ENCODE data around the gene HDAC4. TPM values are rescaled to one million over a fixed set of nuclear protein-coding genes. Genes with fewer than 3 reads are reported as not detected.
A peak's percentile ranks its signal among the peaks of the same experiment; 100 is the strongest.

The HDAC4 gene
- polyA plus RNA-seq, 3 donors: 11.8 to 13.0 (median 12.9) TPM

DNA sequence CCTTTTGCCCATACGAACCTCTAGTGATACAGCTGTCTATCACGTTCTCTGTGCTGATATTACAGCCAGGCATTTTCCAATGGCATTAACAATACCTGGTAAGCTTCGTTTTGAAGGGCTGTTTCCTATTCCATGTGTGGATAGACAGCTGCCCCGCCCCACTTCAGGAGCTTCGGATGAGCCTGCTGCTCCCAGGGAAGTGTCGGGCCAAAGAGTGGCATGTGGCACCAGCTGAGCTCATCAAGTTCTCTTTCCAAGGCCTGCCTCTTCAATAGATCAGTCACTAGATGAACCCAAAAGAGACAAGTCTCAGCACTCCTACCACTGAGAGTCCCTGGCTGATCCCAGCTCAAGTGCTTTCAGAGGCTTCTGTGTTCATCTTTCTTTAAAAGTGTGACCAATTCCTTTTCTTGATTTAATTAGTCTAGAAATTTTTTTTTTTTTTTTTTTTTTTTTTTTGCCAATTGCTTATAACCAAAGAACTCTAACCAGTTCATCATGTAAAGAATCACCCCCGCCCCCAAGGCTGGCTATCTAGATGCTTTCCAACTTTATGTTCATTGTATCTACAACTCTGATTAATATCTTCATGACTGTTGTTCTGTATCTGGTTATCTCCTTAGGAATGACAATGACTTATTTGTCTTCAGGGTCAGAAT lies 46.6 kb downstream of the HDAC4 start:
- no peak for DNase-seq (ENCODE audit: low read depth in 3 of 3, low spot score in 2 of 3)

- DNase-seq (ENCODE audit: low read depth in 3 of 3, low spot score in 2 of 3): no peak
Measured at GRCh38 chr2:239353692-239354091, 47.1 kb downstream of the HDAC4 start.

DNA sequence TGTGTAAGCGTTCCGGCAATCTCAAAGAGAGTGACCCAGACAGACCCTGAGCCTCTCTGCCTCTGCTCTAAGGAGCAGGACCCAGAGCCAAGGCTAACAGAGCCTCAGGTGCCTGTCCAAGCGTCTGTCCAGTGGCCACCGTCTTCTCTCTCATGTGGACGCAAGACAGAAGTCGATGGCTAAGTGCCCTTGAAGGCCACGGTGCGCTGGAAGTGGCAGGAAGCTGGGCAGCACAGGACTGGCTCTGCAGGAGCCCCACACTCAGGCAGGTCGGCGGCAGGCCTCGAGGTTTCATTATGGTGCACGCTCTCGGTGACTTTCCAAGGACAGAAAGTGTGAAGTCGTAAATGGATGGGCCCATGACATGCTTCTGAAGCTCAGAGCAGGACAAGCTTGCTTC lies 49.1 kb downstream of the HDAC4 start:
- DNase-seq (ENCODE audit: low read depth in 3 of 3, low spot score in 2 of 3): no peak

DNA sequence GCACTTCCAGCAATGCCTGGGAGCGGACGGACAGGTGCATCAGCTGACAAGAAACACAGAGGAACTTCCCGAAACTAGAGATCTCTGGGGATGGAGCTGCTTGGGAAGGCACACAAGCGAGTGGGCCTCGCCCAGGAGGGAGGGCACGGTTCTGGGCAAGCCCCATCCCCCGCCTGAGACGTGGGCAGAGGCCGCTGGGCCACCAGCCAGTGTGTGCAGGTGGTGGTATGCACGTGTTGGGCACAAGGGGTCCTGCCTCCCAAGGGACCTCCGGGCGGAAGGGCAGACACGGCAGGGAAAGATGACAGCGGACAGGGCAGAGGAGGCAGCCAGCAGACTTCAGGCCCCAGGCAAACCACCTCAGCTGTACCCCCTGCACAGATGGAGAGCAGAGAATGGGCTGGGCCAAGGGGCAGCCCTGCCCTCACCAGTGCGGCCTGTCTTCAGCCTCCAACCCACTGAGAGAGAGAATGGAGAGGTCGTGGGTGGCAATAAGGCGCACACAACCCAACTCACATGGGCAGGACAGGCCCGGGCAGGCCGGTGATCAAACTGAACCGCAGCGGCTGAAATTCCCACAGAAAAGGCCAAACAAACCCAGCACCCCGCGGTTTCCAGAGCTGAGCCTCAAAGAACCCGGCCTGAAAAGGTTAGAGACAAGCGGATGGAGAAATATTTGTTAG lies 51.2 kb downstream of the HDAC4 start:
- no peak for DNase-seq (ENCODE audit: low read depth in 3 of 3, low spot score in 2 of 3)

DNA sequence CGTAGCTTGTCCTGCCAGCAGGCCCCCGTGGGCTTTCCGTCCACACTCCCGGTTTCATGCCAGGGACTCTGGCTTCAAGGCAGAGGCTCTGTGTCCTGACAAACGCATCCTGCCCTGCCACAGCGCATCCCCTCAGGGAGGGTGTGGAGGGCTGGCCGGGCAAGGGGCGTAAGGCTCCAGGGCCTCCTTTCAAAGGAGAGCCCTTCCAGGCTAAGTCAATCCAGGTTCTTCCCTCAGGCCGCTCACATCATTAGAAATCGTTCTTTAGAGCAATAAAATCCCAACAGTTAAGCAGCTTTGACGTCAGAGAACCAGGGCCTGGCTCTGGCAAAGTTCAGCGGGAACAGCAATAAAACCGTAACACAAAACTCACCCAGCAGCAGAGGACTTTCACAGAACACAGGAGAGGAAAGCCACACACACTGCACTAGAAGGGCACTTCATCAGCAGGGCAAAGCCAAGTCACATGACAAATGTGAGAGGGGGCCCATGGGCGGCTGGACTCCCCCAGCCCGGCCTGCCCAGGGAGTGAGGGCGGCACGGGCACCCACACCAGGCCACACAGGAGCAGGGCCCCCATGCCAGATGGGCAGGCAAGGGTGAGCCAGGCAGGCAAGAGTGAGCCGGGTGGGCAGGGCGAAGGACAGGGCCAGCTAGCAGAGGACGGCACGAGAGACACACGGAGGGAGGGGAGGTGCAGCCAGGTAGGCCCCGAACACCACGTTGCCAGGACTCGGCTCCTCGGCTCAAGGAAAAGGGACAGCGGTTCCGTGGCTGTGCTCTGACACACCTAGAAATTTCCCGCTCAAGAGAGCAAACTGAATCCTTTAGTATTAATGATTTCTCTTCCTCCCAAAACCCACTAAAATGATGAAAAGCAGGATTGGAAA lies 52.0 kb downstream of the HDAC4 start:
- DNase-seq (ENCODE audit: low read depth in 3 of 3, low spot score in 2 of 3): peak in 2 of 3 donors; percentile 31 to 50

- DNase-seq (ENCODE audit: low read depth in 3 of 3, low spot score in 2 of 3): no peak
Measured at GRCh38 chr2:239346676-239347075, 54.1 kb downstream of the HDAC4 start.

DNA sequence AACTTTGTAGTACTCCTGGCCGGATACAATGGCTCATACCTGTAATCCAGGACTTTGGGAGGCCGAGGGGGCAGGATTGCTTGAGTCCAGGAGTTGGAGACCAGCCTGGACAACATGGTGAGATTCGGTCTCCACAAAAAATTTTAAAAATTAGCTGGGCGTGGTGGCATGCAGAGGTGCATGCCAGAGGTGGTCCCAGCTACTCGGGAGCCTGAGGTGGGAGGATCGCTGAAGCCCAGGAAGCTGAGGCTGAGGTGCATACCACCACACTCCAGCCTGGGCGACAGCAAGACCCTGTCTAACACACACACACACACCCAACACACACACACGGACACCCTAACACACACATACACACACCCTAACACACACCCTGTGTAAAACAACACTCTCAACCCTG lies 55.6 kb downstream of the HDAC4 start:
- DNase-seq (ENCODE audit: low read depth in 3 of 3, low spot score in 2 of 3): no peak

DNA sequence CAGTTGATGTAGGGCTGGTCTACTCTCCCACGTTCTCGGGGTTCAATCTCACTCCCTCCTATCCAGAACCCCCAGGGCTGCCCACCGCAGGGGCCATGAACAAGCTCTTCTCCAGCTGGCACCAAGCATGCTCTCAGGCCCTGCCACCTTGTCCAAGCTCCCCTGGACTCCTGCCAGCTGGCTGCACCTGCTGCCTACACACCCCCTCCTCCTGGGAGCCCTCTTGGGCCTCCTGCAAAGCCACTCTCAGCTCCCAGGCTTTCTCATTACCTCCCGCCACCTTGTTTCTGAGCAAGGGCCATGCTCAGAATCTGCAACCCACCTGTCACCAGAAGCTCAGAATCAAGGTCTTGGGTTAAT lies 56.0 kb downstream of the HDAC4 start:
- DNase-seq (ENCODE audit: low read depth in 3 of 3, low spot score in 2 of 3): no peak

DNA sequence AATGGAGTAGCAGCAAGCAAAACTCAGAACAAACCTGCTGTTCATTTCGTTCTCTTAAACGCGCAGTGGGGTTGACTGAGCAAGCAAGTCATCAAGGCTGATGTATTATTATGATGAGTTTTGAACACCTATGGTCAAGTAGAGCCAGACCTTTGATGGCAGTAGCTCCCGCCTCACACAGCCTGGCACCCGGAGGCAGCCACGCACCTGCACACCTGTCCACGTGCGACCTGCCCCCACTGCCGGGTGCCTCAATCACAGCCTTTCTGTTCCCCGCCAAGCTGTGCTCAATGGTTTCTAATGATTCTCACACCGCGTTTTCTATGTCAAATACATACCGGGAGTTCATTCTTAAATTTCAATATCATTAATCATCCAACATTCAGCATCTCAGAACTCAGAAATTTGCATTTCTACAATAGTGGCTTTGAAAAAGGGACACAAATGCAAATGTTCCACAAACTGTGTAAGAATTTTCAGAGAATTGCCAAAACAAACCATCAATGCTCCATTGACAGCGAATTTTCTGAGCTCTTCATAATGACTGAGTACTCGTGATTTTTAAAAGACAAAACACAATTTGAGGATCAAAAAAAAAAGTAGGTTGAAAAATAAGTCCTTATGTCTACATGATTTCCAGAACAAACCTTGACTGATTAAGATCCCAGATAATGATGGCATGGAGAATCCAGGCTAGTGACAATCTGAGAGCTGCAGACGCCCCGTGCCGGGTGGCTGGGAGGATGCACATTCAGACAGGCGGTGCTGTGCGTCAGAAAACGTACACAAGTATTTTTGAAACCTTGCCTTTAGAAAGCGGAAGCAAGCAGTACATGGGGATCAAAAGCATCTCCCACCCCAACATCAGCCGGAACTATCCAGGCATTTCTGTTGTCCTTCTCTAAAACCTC lies 56.6 kb downstream of the HDAC4 start:
- DNase-seq (ENCODE audit: low read depth in 3 of 3, low spot score in 2 of 3): no peak

DNA sequence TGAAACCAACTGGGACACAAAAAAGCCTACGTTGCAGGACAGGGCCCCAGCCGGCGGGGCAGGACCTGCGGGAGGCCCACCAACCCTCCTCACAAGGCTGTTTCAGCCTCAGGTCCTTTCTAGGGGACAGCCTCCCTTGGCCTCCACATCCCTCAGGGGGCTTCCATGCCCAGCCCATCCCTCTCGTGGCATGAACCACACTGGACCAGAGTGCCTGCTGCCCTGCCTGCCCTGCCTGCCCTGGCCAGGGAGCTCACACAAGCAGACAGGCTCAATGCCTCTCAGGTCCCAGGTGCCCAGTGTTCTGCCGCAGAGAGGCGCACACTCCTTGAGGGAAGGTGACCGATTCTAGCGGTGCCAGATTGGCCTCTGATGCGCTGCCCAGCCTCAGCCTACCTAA lies 57.4 kb downstream of the HDAC4 start:
- no peak for DNase-seq (ENCODE audit: low read depth in 3 of 3, low spot score in 2 of 3)

DNA sequence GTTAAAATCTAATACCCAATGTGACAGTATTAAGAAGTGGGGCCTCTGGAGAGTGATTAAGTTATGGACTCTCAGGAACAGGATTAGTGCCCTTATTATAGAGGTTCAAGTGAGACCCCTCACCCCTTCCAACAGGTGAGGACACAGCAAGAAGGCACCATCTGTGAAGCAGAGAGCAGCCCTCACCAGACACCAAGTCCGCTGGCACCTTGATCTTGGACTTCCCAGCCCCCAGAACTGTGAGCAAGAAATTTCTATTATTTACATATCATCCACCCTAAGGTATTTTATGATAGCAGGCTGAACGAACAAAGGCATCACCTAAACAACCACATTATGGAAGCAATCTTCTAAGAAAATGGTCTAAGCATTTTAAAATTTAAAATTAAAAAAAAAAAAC lies 59.0 kb downstream of the HDAC4 start:
- no peak for DNase-seq (ENCODE audit: low read depth in 3 of 3, low spot score in 2 of 3)

DNA sequence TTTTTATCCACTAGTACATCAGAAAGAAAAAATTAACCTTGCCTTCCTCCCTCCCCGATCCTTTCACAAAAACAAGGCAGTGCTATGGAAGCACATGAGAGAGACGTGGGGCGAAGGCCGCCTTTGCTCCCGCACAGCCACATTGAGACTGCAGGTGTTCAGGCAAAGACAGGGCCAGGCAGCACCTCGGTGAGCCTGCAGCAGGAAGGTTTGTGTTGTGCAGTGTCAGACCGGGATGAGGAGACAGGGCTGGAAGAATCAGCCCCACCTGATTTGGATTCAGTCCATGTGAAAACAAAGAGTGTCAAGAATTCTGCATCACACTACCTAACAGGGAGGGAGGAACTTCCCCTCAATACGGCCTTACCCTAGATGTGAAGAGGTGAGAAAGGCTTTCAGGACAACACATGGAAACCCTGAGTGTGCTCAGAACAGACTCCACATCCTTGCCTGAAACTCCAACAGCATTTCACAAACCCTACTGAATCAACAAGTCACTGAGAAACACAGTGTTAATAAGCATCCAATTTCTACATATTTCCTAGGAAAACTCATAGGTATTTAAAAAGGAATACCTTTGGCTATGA lies 59.6 kb downstream of the HDAC4 start:
- DNase-seq (ENCODE audit: low read depth in 3 of 3, low spot score in 2 of 3): no peak

DNA sequence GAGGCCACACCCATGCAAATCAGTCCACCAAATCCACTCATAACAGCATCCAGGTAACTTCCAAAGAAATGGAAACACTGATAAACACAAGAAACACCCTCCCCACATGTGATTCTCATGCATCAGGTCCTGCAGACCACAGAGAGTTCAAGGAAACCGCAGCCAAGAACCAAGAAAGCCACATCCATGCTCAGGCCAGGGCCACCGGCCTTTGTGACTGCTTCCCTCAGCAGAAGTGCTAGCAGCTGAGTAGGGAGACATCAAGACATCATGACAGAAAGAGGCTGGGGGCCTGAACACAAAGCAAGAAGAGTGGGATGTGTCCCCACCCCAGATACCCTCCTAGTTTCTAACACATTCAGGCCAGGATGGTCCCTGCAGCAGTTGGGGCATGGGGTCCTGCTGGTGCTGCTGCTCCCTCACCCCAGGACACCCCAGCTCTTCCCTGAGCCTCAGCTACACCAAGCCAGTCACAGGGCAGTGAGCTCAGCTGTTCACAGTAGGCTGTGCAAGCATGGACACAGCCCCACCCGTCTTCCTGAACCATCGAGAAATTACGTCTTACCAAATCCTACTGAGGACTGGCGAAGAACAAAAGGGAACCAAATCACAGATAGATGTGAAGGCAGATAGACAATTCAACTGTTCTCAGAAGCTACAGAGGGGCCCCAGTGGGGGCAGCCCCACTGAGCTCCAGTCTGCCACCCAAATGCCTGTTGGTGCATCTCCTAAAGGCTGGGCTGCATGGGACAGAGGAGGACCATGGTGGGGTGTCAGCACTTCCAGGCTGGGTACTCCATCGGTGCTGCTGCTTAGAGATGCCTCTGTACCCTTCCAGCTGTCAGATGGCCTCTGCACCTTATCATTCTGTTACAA lies 60.9 kb downstream of the HDAC4 start:
- DNase-seq (ENCODE audit: low read depth in 3 of 3, low spot score in 2 of 3): no peak

GRCh38 chr2:239339241-239339640 lies 61.6 kb downstream of the HDAC4 start:
- DNase-seq (ENCODE audit: low read depth in 3 of 3, low spot score in 2 of 3): no peak

DNA sequence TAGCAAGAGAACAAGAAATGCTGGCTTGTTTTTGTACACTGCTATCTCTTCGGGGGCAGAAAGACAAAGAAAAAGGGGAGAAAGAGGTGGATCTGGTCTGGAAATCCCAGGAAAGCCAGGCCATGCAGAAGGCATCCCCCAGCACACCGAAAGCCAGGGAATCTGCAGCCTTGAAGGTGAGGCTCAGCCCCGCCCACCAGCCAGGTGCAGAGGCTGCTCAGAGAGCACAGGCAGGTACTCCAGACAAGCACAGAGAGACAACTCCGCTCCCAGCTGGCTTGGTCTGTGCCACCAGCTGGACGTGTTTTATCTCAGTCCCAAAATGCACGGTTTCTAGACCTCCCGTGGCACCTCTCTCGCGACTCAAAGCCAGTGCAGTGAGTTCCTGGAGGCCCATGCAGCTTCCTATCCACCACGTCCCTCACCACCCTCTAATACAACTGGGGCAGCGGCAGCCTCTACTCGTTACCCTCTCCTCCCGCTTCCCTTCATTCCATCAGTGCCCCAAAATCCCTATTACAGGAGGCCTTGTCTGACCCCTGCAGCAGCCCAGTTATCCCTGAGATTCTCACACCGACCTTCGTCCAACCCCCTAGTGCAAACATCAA lies 62.8 kb downstream of the HDAC4 start:
- no peak for DNase-seq (ENCODE audit: low read depth in 3 of 3, low spot score in 2 of 3)

- DNase-seq (ENCODE audit: low read depth in 3 of 3, low spot score in 2 of 3): no peak
Measured at GRCh38 chr2:239337122-239337876, 63.5 kb downstream of the HDAC4 start.

- no peak for DNase-seq (ENCODE audit: low read depth in 3 of 3, low spot score in 2 of 3)
Measured at GRCh38 chr2:239331560-239331959, 69.3 kb downstream of the HDAC4 start.

DNA sequence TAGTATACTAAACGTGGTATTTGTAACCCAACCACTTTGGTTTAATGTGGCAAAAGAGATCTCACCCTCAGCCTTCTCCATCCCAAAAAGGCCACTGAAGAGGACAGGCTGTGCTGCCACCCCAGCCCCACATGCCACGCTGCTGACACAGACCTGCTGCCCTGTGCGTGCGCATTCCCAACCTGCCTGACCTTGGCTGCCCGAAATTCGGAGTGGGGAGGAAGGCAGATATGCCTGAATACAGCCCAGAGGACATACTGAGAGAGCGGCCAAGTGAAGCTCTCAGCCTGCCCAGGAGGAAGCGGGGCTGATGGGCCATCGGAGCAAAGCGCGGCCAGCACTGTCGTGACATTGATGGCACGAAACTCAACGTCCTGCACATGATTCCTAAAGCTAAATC lies 70.0 kb downstream of the HDAC4 start:
- no peak for DNase-seq (ENCODE audit: low read depth in 3 of 3, low spot score in 2 of 3)
